ENCODE data around the gene WNT7B.

Gene WNT7B

GRCh38 chr22:45994491-45995404, 17.8 kb upstream of the WNT7B start:
- DNase-seq, result peak; percentile 84

GRCh38 chr22:45993841-45994240, 16.9 kb upstream of the WNT7B start:
- DNase-seq, result no peak

GRCh38 chr22:45993143-45993692, 16.3 kb upstream of the WNT7B start:
- DNase-seq, result no peak

- DNase-seq, result no peak
Observed at GRCh38 chr22:45992737-45993136, 15.8 kb upstream of the WNT7B start.

GRCh38 chr22:45991098-45991497, 14.1 kb upstream of the WNT7B start:
- DNase-seq, result no peak

GRCh38 chr22:45987136-45987861, 10.3 kb upstream of the WNT7B start:
- no peak for DNase-seq

GRCh38 chr22:45984316-45984916, 7.5 kb upstream of the WNT7B start:
- no peak for DNase-seq

- DNase-seq, result no peak
Observed at GRCh38 chr22:45983797-45984196, 6.8 kb upstream of the WNT7B start.

GRCh38 chr22:45980761-45981160, 3.8 kb upstream of the WNT7B start:
- DNase-seq, result no peak

- DNase-seq, result no peak
Observed at GRCh38 chr22:45980268-45980570, 3.3 kb upstream of the WNT7B start.

GRCh38 chr22:45978275-45978713, 1.3 kb upstream of the WNT7B start:
- DNase-seq, result no peak

GRCh38 chr22:45977551-45978274, 751 bp upstream of the WNT7B start:
- DNase-seq, result no peak

- no peak for DNase-seq
Observed at GRCh38 chr22:45976254-45977002, 534 bp downstream of the WNT7B start.

GRCh38 chr22:45975164-45976161, 1.5 kb downstream of the WNT7B start:
- no peak for DNase-seq

GRCh38 chr22:45974498-45974897, 2.5 kb downstream of the WNT7B start:
- no peak for DNase-seq

GRCh38 chr22:45972889-45973253, 4.1 kb downstream of the WNT7B start:
- no peak for DNase-seq

- DNase-seq, result no peak
Observed at GRCh38 chr22:45972091-45972888, 4.7 kb downstream of the WNT7B start.

- no peak for DNase-seq
Observed at GRCh38 chr22:45971408-45972028, 5.4 kb downstream of the WNT7B start.

- no peak for DNase-seq
Observed at GRCh38 chr22:45970705-45971407, 6.1 kb downstream of the WNT7B start.

Data from activated CD4-positive, alpha-beta T cell treated with anti-CD3 and anti-CD28 coated beads, Interleukin-2, Interleukin-6, amounts not matched to agents 100 ng/mL and 50 ng/mL, durations not matched to agents 16 hours and 8 hours (primary cell).